OCI-M1 (cell line): ENCODE data around the gene TCEAL2.
"Not testable (repeated sequence)": the region's sequence is repeated elsewhere in the genome, so short reads cannot be mapped to it uniquely, and the experiment has no call there.

ENCODE experiments used
- DNase-seq: peaks from one replicate; lab custom pipeline; 2025; lab: John Stamatoyannopoulos, UW

TCEAL2 gene

DNA sequence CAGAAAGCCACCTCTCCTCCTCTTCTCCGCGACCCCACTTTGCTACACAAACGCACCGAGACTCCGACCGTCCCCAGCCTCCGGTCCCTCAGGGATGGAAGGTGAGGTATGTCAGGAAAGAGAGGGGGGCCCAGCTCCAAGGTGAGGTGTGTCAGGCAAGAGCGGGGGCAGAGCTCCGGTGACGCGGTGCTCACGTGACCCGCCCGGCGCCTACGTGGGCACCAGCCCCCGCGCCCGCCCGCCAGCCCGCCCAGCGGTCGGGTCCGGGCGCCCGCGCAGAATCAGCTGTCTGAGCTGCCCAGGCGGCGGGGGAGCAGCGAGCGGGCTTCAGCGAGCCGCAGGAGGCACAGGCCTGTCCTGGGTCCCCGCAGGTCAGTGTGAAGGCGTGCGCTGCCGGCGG lies at the start of gene TCEAL2:
TSS of gene TCEAL2 (plus strand) at position 244 of the 400 bp plus-strand sequence. CDS start 1,152 bp downstream, outside the sequence.
- DNase-seq = not testable (repeated sequence)

- DNase-seq = no peak
Measured at GRCh38 chrX:102077426-102077825, 48.1 kb upstream of the TCEAL2 start.

GRCh38 chrX:102085706-102086105 lies 39.8 kb upstream of the TCEAL2 start:
- DNase-seq = peak; percentile 20

GRCh38 chrX:102113367-102113766 lies 12.1 kb upstream of the TCEAL2 start:
- no peak for DNase-seq

DNA sequence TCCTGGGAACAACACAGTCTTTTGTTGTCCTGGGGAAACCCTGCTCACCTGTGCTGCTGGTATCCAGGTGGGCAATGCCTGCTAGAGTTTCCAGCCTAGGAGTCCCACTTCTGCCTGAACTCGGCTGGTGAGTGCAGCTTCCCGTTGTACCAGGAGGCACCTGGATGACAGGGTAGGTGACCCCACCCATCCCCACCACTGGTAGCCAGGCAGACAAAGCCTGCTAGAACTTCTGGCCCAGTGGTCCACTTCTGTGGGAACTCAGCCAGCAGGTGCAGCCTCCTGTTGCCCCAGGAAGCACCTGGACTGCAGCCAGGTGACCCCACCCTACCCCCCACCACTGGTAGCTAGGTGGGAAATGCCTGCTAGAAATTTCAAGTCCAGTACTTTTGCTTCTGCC lies 9.7 kb upstream of the TCEAL2 start:
- no peak for DNase-seq

DNA sequence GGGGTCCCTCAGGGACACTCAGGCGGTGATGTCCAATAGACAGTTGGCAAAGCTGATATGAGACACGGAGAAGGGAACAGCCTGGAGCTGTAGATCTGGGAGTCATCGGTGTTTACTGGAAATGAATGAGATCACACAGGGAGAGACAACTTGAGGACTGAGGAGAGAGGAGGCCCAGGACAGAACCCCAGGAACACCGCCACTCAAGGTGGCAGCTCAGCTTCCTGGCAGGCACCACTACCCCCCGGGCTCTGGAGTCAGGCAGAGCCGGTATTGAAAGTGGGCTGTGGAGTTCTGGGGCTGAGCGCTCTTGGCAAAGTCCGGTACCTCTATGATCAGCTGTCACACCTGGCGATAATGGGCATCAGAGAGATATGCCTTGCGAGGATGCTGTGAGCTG lies 465 bp upstream of the TCEAL2 start:
- DNase-seq = not testable (repeated sequence)

GRCh38 chrX:102126080-102126818 lies 770 bp downstream of the TCEAL2 start:
- DNase-seq = not testable (repeated sequence)

DNA sequence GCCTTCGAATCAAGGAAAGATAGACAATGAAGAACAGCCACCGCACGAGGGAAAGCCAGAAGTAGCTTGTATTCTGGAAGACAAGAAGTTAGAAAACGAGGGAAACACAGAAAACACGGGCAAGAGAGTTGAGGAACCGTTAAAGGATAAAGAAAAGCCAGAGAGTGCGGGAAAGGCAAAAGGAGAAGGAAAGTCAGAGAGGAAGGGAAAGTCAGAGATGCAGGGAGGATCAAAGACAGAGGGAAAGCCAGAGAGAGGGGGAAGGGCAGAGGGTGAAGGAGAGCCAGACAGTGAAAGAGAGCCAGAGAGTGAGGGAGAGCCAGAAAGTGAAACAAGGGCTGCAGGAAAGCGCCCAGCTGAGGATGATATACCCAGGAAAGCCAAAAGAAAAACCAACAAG lies 1.4 kb downstream of the TCEAL2 start:
- DNase-seq = no peak

DNA sequence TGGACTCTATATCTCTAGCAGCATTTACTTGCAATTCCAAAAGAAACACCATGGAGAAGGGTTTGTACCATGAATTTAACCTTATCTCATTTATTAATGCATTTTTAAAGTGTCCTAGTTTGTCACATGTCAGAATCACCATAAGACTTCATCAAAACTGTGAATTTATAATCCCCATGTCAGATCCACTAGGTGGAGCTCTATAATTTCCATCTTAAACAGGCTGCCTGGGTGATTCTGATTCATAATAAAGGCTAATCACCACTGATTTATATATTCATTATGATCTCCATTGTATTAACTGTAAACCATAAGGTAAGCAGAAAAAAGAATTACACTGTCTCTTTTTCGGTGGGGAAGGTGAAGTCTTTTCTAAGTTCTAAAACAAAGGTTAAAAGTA lies 4.0 kb downstream of the TCEAL2 start:
- DNase-seq = peak; percentile 6

- DNase-seq = peak; percentile 3
Measured at GRCh38 chrX:102138064-102138463, 12.6 kb downstream of the TCEAL2 start.

DNA sequence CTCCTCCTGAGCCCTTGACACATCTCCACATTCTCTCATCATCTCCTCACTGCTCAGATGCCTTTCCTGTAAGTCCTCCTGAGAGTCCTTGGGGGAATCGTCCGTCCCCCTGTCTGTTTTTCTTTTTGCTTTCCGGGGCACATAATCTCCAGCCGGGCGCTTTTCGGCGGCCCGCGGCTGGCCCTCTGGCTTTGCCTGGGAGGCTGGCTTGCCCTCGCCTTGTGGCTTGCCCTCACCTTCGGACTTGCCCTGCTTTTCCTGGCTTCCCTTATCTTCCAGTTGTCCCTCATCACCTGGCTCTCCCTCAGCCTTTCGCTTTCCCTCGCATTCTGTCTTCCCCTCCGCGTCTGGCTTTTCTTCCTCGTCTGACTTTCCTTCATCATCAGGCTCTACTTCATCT lies 15.4 kb downstream of the TCEAL2 start:
- DNase-seq = not testable (repeated sequence)

GRCh38 chrX:102141631-102142030 lies 16.2 kb downstream of the TCEAL2 start:
- DNase-seq = not testable (repeated sequence)

DNA sequence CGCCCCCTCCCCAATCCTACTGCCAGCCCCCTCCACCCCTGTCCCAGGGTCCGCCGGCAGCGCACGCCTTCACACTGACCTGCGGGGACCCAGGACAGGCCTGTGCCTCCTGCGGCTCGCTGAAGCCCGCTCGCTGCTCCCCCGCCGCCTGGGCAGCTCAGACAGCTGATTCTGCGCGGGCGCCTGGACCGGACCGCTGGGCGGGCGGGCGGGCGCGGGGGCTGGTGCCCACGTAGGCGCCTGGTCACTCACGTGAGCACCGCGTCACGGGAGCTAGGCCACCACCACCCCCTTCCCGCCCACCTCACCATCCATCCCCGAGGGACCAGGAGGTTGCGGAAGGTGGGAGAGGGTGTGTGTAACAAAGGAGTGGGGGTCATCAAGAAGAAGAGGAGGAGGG lies 16.8 kb downstream of the TCEAL2 start, which contains the start of gene TCEAL6:
TSS of gene TCEAL6 (minus strand) at position 208 of the 400 bp plus-strand sequence.
- not testable (repeated sequence) for DNase-seq

- DNase-seq = no peak
Measured at GRCh38 chrX:102154218-102154860, 28.9 kb downstream of the TCEAL2 start.

GRCh38 chrX:102154900-102155805 lies 29.7 kb downstream of the TCEAL2 start:
- no peak for DNase-seq

- peak; percentile 0 for DNase-seq
Measured at GRCh38 chrX:102155806-102156179, 30.3 kb downstream of the TCEAL2 start, which contains the start of gene BEX5. BEX5 (minus strand) TSS chrX:102155977; CDS start chrX:102154265, 1,712 bp downstream.
